Camera-type eye (tissue), 1 donor: ENCODE measurements around the gene XKRX. TPM values are rescaled to one million over a fixed set of nuclear protein-coding genes. Genes with fewer than 3 reads are reported as not detected.

Source experiments
- total RNA-seq: library from RNA; depleted of rRNA; stranded (reverse); fragments of >200 nt; gene quantifications from one replicate; pipeline ENCODE4 v1.2.3, GENCODE V29; 2014

Gene XKRX
- total RNA-seq = 0.77 TPM

DNA sequence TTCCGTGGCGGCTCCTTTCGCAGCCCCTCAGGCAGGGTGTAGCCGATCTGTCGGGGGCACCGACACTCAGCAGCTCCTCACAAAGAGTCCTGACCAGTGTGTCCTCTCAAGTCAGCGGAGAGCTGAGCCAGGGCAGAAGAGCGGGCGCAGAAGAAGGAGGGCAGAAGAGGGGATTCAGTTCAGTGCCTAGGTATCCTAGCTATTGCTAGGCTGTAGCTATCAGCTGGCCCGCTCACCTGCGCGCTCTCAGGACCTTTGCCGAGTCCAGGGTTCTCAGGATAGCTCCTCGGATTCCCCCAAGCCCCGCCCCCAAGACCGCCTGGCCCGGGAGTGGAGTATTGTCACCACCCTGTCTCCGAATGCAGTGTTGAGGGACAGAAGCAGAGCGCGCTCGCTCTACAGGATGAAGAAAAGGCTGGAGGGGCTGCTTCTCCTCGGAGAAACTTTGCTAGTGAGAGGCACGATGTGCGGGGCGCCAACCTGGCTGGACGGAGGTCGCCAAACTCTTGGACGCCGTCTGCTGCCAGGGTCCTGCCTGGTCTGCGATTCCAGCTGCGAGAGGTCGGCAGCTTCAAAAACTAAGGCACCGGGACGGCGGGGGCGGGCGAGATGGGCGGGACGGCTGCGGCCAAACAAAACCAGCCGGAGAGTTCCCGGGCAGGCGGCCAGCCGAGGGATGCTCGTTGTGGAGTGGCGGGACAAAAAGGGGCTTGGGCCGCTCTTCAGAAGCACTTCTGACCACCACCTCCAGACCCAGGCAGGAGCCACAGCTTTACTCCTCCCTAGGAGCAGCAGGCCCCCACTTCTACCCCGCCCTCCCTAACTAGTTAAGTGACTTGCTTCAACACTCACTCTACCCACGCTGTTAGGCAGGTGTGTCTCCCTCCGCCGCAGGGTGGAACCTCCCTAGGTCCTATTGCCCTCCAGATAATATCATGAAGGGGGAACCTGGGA, at the start of gene XKRX:
Gene XKRX (minus strand): TSS at position 258 of the 954 bp plus-strand sequence. CDS start 613 bp downstream, outside the sequence.

DNA sequence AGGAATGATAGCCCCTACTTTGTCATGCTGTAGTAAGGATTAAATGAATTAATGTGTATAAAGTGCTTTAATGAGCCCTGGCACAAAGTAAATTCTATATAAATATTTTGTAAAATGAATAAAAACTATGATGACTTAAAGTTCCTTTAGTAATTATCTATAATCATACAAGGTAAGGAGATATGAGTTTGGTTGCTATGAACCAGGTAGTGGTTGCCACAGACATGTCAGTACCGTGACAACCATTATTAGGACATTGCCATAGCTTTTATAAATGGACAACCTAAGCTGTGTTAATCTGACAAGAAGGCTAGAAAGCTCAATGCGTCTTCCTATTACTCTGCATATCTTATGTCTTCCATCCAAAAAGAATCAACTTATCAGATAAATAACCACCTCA, 40.7 kb upstream of the XKRX start, which contains the start of gene ARL13A:
Gene ARL13A (plus strand): TSS at position 301 of the 400 bp plus-strand sequence. CDS start 3,982 bp downstream, outside the sequence.

DNA sequence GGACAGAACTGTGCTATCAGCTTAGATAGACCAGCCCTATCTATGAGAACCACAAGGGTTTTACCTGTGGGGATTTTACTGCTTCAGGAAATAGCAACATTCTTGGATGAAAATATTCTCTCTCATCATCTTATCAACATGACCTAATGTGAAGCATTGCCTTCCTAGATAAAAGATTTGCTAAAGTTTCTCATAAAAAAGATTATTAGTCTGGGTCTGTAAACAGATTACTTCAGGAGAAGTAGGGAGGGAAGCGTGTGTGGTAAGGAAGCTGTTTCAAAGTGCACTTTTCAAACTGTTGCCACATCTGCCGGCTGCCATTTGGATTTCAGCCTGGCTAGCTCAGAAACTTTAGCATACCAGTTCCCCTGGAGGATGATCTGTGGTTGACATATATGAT, 54.4 kb downstream of the XKRX start, which contains the start of gene NOX1:
Gene NOX1 (minus strand): TSS at position 35 of the 400 bp plus-strand sequence. CDS start 220 bp downstream, outside the sequence.

Other genes with a start within 250 kb of the XKRX start
- 32.8 TPM for gene SYTL4, start 196.8 kb downstream of the XKRX start, total RNA-seq
- gene CSTF2, start 108.5 kb downstream of the XKRX start, total RNA-seq = 22.9 TPM
- gene NOX1, start 54.6 kb downstream of the XKRX start, total RNA-seq = 0.33 TPM
- gene ARL13A, start 40.8 kb upstream of the XKRX start, total RNA-seq = not detected
- gene TRMT2B, start 123.2 kb upstream of the XKRX start, total RNA-seq = 14.6 TPM
- gene TMEM35A, start 150.0 kb upstream of the XKRX start, total RNA-seq = 24.5 TPM
- 8.2 TPM for gene CENPI, start 169.3 kb upstream of the XKRX start, total RNA-seq